ENCODE results near the gene ATXN7L3. TPM values are rescaled to one million over a fixed set of nuclear protein-coding genes. Genes with fewer than 3 reads are reported as not detected.

Gene ATXN7L3
- total and polyA plus RNA-seq, 12 donors: 19.6 to 81.4 (median 48.0) TPM

GRCh38 chr17:44232061-44232460, 32.4 kb upstream of the ATXN7L3 start:
- Histone ChIP-seq H3K9me3 (replicated peaks in 1 of 3) (no peaks in the 10 kb centered on the region), H3K27ac (no peak overlapping the region), H3K4me1 (replicated peaks in 1 of 2) (peaks cover 0 to 8% of the 10 kb centered on the region in 2 donors), H3K4me3 (no peak overlapping the region), H3K27me3 (no peaks in the 10 kb centered on the region), H3K36me3 (replicated peaks in 1 of 2) (no peaks in the 10 kb centered on the region)
- TF ChIP-seq POLR2A (IDR thresholded peaks at IDR 0.05): no peak
- TF ChIP-seq, protein P1, sequence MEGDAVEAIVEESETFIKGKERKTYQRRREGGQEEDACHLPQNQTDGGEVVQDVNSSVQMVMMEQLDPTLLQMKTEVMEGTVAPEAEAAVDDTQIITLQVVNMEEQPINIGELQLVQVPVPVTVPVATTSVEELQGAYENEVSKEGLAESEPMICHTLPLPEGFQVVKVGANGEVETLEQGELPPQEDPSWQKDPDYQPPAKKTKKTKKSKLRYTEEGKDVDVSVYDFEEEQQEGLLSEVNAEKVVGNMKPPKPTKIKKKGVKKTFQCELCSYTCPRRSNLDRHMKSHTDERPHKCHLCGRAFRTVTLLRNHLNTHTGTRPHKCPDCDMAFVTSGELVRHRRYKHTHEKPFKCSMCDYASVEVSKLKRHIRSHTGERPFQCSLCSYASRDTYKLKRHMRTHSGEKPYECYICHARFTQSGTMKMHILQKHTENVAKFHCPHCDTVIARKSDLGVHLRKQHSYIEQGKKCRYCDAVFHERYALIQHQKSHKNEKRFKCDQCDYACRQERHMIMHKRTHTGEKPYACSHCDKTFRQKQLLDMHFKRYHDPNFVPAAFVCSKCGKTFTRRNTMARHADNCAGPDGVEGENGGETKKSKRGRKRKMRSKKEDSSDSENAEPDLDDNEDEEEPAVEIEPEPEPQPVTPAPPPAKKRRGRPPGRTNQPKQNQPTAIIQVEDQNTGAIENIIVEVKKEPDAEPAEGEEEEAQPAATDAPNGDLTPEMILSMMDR (IDR thresholded peaks at IDR 0.05): no peak
- intact Hi-C loops (cut with DNase I): no loop called here
- WGBS, 4 donors: 76 to 88% (median 85%) methylated on average over 7 of the region's 7 CpGs
- no peak for DNase-seq

GRCh38 chr17:44230140-44230539, 30.5 kb upstream of the ATXN7L3 start:
- DNase-seq: no peak
- Histone ChIP-seq H3K27me3 (no peaks in the 10 kb centered on the region), H3K4me1 (replicated peaks in 1 of 2) (peaks cover 0 to 5% of the 10 kb centered on the region in 2 donors), H3K9me3 (replicated peaks in 1 of 3) (no peaks in the 10 kb centered on the region), H3K4me3 (no peak overlapping the region), H3K27ac (no peak overlapping the region), H3K36me3 (replicated peaks in 1 of 2) (no peaks in the 10 kb centered on the region)
- intact Hi-C loops (cut with DNase I): no loop called here
- 78 to 84% (median 81%) methylated on average over 9 of the region's 9 CpGs for WGBS, 4 donors
- TF ChIP-seq, protein P1 (IDR thresholded peaks at IDR 0.05): no peak
- no peak for TF ChIP-seq POLR2A (IDR thresholded peaks at IDR 0.05)

GRCh38 chr17:44229090-44229489, 29.4 kb upstream of the ATXN7L3 start:
- Histone ChIP-seq H3K36me3 (replicated peaks in 1 of 2) (no peaks in the 10 kb centered on the region), H3K27ac (no peak overlapping the region), H3K27me3 (no peaks in the 10 kb centered on the region), H3K9me3 (replicated peaks in 1 of 3) (no peaks in the 10 kb centered on the region), H3K4me1 (replicated peaks in 1 of 2) (peaks cover 0 to 3% of the 10 kb centered on the region in 2 donors), H3K4me3 (no peak overlapping the region)
- 78 to 86% (median 86%) methylated on average over 6 of the region's 6 CpGs; no CpG with 5 or more reads in 1 of the 4 donors for WGBS, 4 donors
- intact Hi-C loops (cut with DNase I): no loop called here
- TF ChIP-seq POLR2A (IDR thresholded peaks at IDR 0.05): no peak
- TF ChIP-seq, protein P1 (IDR thresholded peaks at IDR 0.05): no peak
- DNase-seq: no peak

GRCh38 chr17:44223541-44224071, 23.9 kb upstream of the ATXN7L3 start:
- H3K27me3 ChIP-seq: no peaks in the 10 kb centered on the region
- H3K36me3 ChIP-seq (replicated peaks in 1 of 2): no peaks in the 10 kb centered on the region
- H3K4me3 ChIP-seq: no peak overlapping the region
- intact Hi-C loops (cut with DNase I): no loop called here
- WGBS, 4 donors: 24 to 29% (median 27%) methylated on average over 7 of the region's 7 CpGs
- H3K4me1 ChIP-seq (replicated peaks in 1 of 2): peaks cover 14 to 23% of the 10 kb centered on the region in 2 donors
- H3K9me3 ChIP-seq (replicated peaks in 1 of 3): no peaks in the 10 kb centered on the region
- TF ChIP-seq, protein P1 (IDR thresholded peaks at IDR 0.05): no peak
- TF ChIP-seq POLR2A (IDR thresholded peaks at IDR 0.05): peak in 1 of 2 donors; percentile 19
- DNase-seq: peak; percentile 93 to 97 (median 96)
- peak overlapping the region; percentile 37 to 100 (median 99) for H3K27ac ChIP-seq
